ENCODE results near the gene DIPK1C.

The DIPK1C gene

GRCh38 chr18:74486119-74486849 is 29.2 kb upstream of the DIPK1C start:
- DNase-seq (ENCODE audit: low read depth in 1 of 2, low spot score in 1 of 2), result no peak

DNA sequence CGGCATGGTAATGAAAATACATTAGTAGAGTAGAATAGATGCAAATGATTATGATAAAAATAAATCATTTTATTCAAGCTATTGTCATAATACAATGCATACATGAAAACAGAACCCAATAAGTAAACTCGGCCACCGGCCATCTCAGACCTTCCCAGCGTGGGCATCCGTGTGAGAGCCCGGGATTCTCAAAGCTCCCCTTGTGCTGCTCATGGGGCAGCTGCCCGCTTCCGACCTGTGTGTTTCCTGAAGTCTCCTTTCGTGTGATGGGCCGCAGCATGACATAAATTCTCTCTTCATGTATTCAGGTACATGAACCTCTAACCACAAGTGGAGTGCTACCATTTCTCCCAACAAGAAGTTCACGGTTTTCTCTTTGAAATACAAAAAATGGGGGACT is 25.6 kb upstream of the DIPK1C start:
- no peak for DNase-seq (ENCODE audit: low read depth in 1 of 2, low spot score in 1 of 2)

DNA sequence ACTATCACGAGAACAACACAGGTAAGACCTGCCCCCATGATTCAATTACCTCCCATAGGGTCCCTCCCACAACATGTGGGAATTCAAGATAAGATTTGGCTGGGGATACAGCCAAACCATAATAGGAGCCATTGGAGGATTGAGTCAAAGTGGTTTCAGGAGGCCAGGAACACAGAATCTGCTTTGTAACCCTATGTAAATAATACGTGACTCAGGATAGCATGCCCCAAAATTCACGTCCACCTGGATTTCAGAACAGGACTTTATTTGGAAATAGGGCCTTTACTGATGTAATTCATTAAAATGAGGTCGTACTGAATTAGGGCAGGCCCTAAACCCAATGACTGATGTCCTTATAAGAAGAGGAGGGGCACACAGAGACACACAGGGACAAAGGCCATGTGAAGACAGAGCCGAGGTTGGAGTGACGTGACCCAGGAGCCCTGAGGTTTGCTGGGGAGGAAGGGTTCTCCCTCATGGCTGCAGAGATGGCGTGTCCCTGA is 23.1 kb upstream of the DIPK1C start:
- DNase-seq (ENCODE audit: low read depth in 1 of 2, low spot score in 1 of 2), result no peak

DNA sequence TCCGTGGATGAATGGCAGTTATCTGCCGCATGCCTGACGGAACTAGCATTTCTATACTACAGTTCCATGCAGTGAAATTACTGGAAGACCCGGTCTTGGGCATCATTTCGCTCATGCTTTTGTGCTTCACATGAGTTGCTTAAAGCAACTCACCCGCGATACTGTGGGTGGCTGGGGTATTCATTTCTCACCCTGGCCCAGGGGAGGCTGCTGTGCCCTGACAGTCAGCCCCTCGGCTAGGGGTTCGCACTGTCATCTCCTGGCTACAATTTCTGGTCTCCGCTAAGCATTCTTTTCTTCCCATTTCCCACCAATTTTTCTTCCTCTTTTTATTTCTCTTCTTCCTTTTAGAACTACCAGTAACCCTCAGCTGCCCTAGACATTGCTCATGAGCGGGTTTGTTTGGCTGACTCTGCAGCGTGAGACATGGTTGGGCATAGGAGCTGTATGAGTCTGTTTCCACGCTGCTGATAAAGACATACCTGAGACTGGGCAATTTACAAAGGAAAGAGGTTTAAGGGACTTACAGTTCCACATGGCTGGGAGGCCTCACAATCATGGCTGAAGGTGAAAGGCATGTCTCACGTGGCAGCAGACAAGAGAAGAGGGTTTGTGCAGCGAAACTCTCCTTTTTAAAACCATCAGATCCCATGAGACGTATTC is 22.5 kb upstream of the DIPK1C start:
- DNase-seq (ENCODE audit: low read depth in 1 of 2, low spot score in 1 of 2), result no peak

GRCh38 chr18:74478880-74479279 is 21.8 kb upstream of the DIPK1C start:
- no peak for DNase-seq (ENCODE audit: low read depth in 1 of 2, low spot score in 1 of 2)

DNA sequence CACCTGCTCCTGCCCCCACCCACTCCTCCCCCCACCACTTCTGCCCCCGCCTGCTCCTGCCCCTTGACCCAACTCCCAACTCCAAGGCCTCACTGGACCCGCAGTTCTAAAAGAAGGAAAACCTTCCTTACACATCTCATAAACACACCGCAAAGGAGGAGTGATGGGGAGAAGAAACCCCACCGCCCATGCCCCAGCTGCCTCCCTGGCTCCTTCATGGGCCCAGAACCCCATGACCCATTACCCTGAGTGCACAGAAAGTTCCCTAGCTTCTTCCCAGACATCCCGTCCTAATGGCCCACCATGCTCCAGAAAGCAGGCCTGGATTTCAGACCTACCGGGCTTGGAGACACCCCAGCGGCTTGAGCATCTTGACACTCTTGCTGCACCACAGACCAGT is 21.2 kb upstream of the DIPK1C start:
- no peak for DNase-seq (ENCODE audit: low read depth in 1 of 2, low spot score in 1 of 2)

DNA sequence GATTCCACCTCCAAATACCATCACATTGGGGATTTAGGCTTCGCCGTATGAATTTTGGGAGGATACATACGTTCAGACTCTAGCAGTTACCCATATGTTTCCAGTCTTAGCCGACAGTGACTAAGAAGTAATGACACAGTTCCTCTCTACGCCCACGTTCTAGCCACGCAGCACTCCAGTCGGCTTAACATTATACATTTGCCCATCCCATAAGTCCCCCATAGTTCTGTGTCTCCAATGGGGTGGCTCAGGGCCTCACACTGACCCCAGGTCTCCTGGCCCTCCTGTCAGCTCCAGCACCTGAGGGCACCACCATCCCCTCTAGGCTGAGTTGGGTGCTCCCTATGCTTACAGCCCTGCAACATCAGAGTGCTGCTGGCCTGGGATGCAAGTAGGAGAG is 20.7 kb upstream of the DIPK1C start:
- no peak for DNase-seq (ENCODE audit: low read depth in 1 of 2, low spot score in 1 of 2)

- DNase-seq (ENCODE audit: low read depth in 1 of 2, low spot score in 1 of 2), result no peak
Observed at GRCh38 chr18:74476140-74476539, 19.0 kb upstream of the DIPK1C start.

DNA sequence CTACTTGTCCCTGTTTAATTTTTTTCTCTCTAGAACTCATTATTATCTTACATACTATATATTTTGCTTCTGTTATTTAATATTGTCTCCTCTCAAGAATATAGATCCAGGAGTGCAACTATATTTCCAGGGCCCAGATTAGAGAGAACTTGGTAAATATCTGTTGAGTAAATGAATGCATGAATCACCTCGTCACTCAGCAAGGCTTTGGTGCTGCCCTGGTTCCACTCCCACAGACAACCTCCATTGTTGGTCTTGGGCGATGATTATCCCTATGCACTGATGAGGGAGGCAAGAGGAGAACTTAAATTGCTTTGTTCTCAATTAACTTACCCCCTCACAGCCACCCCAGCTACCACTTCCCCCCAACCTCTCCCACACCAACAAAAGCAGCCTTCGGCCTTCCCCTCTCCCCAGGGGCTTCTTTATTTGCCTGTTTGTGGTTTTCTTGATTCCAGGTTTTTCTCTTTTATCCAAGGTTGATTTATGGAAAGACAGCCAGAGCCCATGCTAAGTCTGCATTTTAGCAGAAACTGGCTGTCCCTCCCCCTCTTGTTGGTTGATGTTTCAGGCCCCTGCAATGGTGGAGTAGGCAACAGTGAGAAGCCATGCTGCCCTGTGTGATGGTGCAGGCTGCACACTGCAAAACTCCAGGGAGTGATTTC is 17.0 kb upstream of the DIPK1C start:
- no peak for DNase-seq (ENCODE audit: low read depth in 1 of 2, low spot score in 1 of 2)

DNA sequence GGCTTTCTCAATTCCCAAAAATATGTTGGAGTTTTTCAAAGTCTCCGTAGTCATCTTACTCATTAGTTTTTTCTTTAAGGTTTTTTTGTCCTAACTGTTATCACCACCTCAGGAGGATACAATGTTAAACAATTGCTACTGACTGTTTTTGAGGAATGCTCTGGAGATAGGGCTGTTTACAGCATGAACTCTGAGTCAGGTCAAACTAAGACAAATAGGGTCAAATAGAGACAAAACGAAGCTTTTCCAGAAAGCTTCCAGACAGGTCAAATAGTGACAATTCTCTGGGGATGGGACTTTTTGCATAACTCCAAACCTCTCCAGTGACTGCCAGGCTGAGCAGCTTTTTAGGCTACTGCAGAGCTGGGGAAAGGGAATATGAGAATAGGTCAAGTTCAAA is 15.2 kb upstream of the DIPK1C start:
- no peak for DNase-seq (ENCODE audit: low read depth in 1 of 2, low spot score in 1 of 2)

DNA sequence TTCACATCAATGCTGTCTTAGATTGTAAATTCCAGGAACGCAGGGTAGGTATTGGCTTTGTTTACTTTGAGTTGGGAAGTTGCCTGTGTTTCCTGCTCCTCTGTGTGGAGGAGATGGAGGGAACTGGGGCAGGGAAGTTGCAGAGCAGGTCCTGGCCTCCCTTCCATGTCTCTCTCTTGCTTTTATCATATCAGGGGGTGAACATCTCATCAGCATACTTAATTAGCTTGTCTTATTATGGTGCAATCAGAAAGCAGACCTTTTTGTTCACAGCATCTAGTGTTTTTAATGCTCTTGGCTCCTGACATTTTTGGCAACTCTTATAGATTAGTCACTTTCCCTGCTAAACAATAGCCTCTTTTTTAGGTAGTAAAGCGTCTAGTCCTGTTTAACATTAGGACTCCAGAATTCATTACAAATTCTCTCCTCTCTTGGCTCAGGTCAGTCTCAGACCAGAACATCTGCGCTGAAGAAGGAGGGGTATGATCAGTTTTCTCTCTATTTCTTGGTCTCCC is 11.5 kb upstream of the DIPK1C start:
- no peak for DNase-seq (ENCODE audit: low read depth in 1 of 2, low spot score in 1 of 2)

GRCh38 chr18:74465775-74466174 is 8.7 kb upstream of the DIPK1C start:
- DNase-seq (ENCODE audit: low read depth in 1 of 2, low spot score in 1 of 2), result no peak

GRCh38 chr18:74463983-74464382 is 6.9 kb upstream of the DIPK1C start:
- no peak for DNase-seq (ENCODE audit: low read depth in 1 of 2, low spot score in 1 of 2)

DNA sequence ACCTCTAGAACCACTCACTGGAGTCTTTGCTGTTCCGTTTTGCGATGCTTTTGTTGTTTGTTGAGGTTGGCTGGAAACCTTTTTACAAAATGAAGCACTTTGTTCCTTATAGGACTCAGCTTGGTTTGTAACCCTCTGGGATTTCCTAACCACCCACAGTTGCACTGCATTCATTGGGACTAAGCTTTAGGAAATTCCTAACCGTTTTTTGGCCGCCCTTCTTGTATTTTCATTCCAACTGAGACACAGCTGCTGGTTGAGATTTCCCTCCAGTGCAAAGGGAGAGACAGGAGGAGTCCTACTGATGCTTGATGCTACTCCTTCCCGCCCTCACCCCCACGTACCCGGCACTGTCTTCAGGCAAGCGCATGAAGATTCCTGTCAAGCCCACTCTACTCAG is 6.1 kb upstream of the DIPK1C start:
- no peak for DNase-seq (ENCODE audit: low read depth in 1 of 2, low spot score in 1 of 2)

- no peak for DNase-seq (ENCODE audit: low read depth in 1 of 2, low spot score in 1 of 2)
Observed at GRCh38 chr18:74460825-74461224, 3.7 kb upstream of the DIPK1C start.

GRCh38 chr18:74459889-74460288 is 2.8 kb upstream of the DIPK1C start:
- no peak for DNase-seq (ENCODE audit: low read depth in 1 of 2, low spot score in 1 of 2)

DNA sequence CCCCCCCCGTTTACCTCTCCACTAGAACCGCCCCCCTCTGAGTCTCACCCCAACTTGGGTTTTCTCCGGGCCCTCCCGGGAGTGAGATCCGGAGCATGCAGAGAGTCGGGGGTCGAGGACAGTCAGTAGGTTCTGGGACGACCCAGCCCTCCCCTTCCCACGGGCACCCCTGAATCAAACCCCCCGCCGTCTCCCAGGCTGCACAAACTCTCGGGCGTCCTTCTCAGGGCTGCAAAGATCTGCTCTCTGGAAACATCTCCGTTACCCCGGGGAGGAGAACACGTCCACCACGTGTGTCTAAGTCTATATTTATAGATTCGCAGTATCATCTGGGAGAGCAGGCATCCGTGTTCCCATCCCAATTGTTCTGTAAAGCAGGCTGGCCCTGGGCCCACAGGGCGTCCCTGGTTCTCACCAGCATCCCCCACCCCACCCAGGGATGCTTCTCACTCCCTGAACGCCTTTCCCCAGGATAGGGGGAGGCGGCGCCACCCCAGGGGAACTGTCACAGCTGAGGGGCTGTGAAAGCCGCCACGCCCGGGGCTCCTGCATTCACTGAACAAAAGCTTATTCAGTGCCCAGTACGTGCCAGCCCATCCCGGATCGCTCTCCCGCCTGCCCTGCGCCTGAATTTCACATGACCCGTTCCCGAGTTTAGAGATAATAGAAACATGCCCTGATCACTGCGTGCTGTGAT is 765 bp upstream of the DIPK1C start:
- DNase-seq (ENCODE audit: low read depth in 1 of 2, low spot score in 1 of 2), result no peak

DNA sequence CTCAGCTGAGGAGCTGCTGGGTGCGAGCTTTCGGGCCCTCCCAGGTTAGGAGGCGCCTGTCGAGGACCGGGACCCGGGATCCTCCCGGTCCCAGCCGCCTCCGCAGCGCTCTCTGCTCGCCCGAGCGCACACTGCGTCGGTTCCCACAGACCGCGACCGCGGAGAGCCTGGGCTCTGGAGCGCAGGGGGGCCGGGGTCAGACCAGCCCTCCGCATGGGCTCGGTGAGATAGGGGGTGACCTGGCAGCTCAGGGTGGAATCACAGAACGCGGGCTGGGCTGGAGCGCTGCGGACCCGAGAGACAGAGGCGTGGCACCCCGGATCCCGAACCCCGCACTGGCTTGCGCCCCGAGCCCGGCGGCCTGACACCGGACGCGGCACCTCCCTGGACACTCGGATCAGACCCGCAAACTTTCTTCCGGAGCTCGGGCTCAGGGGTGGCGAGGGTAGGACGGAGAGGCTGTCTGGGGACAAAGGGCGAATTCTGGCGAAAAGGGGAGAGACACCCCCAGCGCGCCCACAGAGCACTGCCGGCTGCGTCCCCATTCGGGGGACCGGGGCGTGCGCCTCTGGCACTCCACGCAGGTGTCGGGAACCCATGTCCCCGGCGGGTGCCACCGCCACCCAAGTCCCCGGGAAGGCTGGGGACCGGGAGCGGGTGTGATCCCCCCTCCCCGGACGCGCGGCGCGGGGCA is 612 bp downstream of the DIPK1C start:
- DNase-seq (ENCODE audit: low read depth in 1 of 2, low spot score in 1 of 2), result no peak

- DNase-seq (ENCODE audit: low read depth in 1 of 2, low spot score in 1 of 2), result no peak
Observed at GRCh38 chr18:74456017-74456348, 1.1 kb downstream of the DIPK1C start.

- no peak for DNase-seq (ENCODE audit: low read depth in 1 of 2, low spot score in 1 of 2)
Observed at GRCh38 chr18:74455386-74455785, 1.7 kb downstream of the DIPK1C start.

- no peak for DNase-seq (ENCODE audit: low read depth in 1 of 2, low spot score in 1 of 2)
Observed at GRCh38 chr18:74454279-74454751, 2.8 kb downstream of the DIPK1C start.
